Tibial nerve (tissue), 4 donors: Measurements from ENCODE around the gene NOS1. TPM values are rescaled to one million over a fixed set of nuclear protein-coding genes. Genes with fewer than 3 reads are reported as not detected.

ENCODE experiments used
- DNase-seq, 2 donors: peaks; one replicate each; pipeline ENCODE4 v3.0.0-alpha.2; 2019; ENCODE audit warnings: low spot score in 2 of 2
- H3K27ac ChIP-seq, 4 donors: fragments of 200-600 bp; sonication (generic) in 3 of 4; one replicate each; pipeline ENCODE4 v1.5.1; 2017 to 2019; ENCODE audit warnings: mild to moderate bottlenecking in 1 of 4
- H3K27me3 ChIP-seq, 2 donors: fragments of 200-600 bp; sonication (generic) in 1 of 2; one replicate each; pipeline versions ENCODE4 v1.5.1 to v1.6.0; 2017 to 2019
- H3K36me3 ChIP-seq, 3 donors: fragments of 200-600 bp; sonication (generic); one replicate each; pipeline ENCODE4 v1.5.1; 2018 to 2019
- H3K4me1 ChIP-seq, 4 donors: fragments of 200-600 bp; sonication (generic) in 3 of 4; one replicate each; pipeline ENCODE4 v1.5.1; 2017 to 2019
- H3K4me3 ChIP-seq, 4 donors: fragments of 200-600 bp; sonication (generic) in 3 of 4; one replicate each; pipeline ENCODE4 v1.5.1; 2017 to 2019; ENCODE audit warnings: mild to moderate bottlenecking in 1 of 4, moderate library complexity in 1 of 4
- H3K9me3 ChIP-seq, 4 donors: fragments of 200-600 bp; sonication (generic) in 3 of 4; one replicate each; pipeline ENCODE4 v1.5.1; 2017 to 2019
- CTCF ChIP-seq, 5 experiments: fragments of 200-600 bp in 3 of 5; fragments of 450-650 bp in 2 of 5; sonication (generic) in 3 of 5; IDR thresholded peaks; one replicate each; pipeline ENCODE4 v1.5.1; 2016 to 2019; ENCODE audit warnings: antibody characterized with exemption in 5 of 5, mild to moderate bottlenecking in 3 of 5, moderate library complexity in 2 of 5
- EP300 ChIP-seq, 2 donors: sonication (generic); formaldehyde crosslinking; IDR thresholded peaks; one replicate each; pipeline ENCODE4 v1.6.1; 2017; ENCODE audit warnings: antibody characterized with exemption in 2 of 2, mild to moderate bottlenecking in 1 of 2
- POLR2A ChIP-seq, 2 donors: fragments of 450-650 bp; IDR thresholded peaks; one replicate each; pipeline ENCODE4 v1.6.1; 2017; ENCODE audit warnings: antibody characterized with exemption in 2 of 2, mild to moderate bottlenecking in 2 of 2, moderate library complexity in 2 of 2
- WGBS, 2 donors: methylation state at CpG; one replicate each; pipeline ENCODE4 v1.1.5; 2018; 5-methylcytosine and 5-hydroxymethylcytosine counted together
- total RNA-seq, 4 donors: library from RNA; depleted of rRNA; stranded (reverse); fragments of >200 nt; gene quantifications; one replicate each; pipeline ENCODE4 v1.1.0, GENCODE V29; 2016

NOS1 gene
- total RNA-seq, 4 donors from 2014 or later, result 6.9 to 32.4 (median 28.1) TPM

- Histone ChIP-seq H3K36me3 (peaks cover 2 to 100% (median 36%) of the 10 kb centered on the region in 3 donors), H3K9me3 (no peaks in the 10 kb centered on the region), H3K27ac (no peak overlapping the region), H3K27me3 (no peaks in the 10 kb centered on the region), H3K4me3 (no peak overlapping the region), H3K4me1 (no peaks in the 10 kb centered on the region)
- 92 to 94% methylated on average over 8 of the region's 8 CpGs for WGBS, 2 donors
- no peak for DNase-seq
- TF ChIP-seq CTCF (IDR thresholded peaks at IDR 0.05) (no peak), POLR2A (IDR thresholded peaks at IDR 0.05) (no peak), EP300 (IDR thresholded peaks at IDR 0.05) (no peak)
Observed at GRCh38 chr12:117162167-117162539, 199.3 kb downstream of the NOS1 start.

- Histone ChIP-seq H3K27me3 (no peaks in the 10 kb centered on the region), H3K36me3 (peaks cover 2 to 100% (median 36%) of the 10 kb centered on the region in 3 donors), H3K27ac (no peak overlapping the region), H3K9me3 (no peaks in the 10 kb centered on the region), H3K4me1 (no peaks in the 10 kb centered on the region), H3K4me3 (no peak overlapping the region)
- no peak for DNase-seq
- no peak for TF ChIP-seq EP300 (IDR thresholded peaks at IDR 0.05)
- 82 to 83% methylated on average over 10 of the region's 10 CpGs for WGBS, 2 donors
Observed at GRCh38 chr12:117161460-117162166, 199.8 kb downstream of the NOS1 start.

GRCh38 chr12:117159674-117160073 is 201.8 kb downstream of the NOS1 start:
- Histone ChIP-seq H3K9me3 (no peaks in the 10 kb centered on the region), H3K27ac (no peak overlapping the region), H3K4me3 (no peak overlapping the region), H3K27me3 (no peaks in the 10 kb centered on the region), H3K4me1 (no peaks in the 10 kb centered on the region), H3K36me3 (peaks cover 2 to 100% (median 30%) of the 10 kb centered on the region in 3 donors)
- DNase-seq, result no peak
- TF ChIP-seq CTCF (IDR thresholded peaks at IDR 0.05), result no peak
- no peak for TF ChIP-seq POLR2A (IDR thresholded peaks at IDR 0.05)
- TF ChIP-seq EP300 (IDR thresholded peaks at IDR 0.05), result no peak
- WGBS, 2 donors, result 79 to 85% methylated on average over 9 of the region's 9 CpGs

- Histone ChIP-seq H3K36me3 (peaks cover 2 to 100% (median 29%) of the 10 kb centered on the region in 3 donors), H3K27me3 (no peaks in the 10 kb centered on the region), H3K9me3 (no peaks in the 10 kb centered on the region), H3K4me1 (no peaks in the 10 kb centered on the region), H3K27ac (no peak overlapping the region), H3K4me3 (no peak overlapping the region)
- no peak for DNase-seq
- TF ChIP-seq CTCF (IDR thresholded peaks at IDR 0.05) (no peak), POLR2A (IDR thresholded peaks at IDR 0.05) (no peak), EP300 (IDR thresholded peaks at IDR 0.05) (no peak)
- 79 to 91% methylated on average over 7 of the region's 7 CpGs for WGBS, 2 donors
Observed at GRCh38 chr12:117158911-117159553, 202.4 kb downstream of the NOS1 start.

Other genes starting within 250 kb of the NOS1 start
- gene FBXO21, start 171.2 kb downstream of the NOS1 start, total RNA-seq, result 100 to 1,000 TPM in 2 of 4 donors, 10 to 100 TPM in 2; 56.1 to 154 (median 84.6) TPM